Left ventricle myocardium inferior (tissue), 1 donor: ENCODE data around the gene TGFB2. TPM values are rescaled to one million over a fixed set of nuclear protein-coding genes. Genes with fewer than 3 reads are reported as not detected.

Source experiments
- DNase-seq: peaks from one replicate; pipeline ENCODE4 v3.0.0-alpha.2; 2020
- H3K27ac ChIP-seq: fragments of 200-600 bp; replicated peaks from 2 replicates; pipeline ENCODE4 v1.8.0; 2021
- H3K27me3 ChIP-seq: fragments of 200-600 bp; 2 replicates; pipeline ENCODE4 v1.8.0; 2021; ENCODE audit warnings: low read depth
- H3K36me3 ChIP-seq: fragments of 200-600 bp; 2 replicates; pipeline ENCODE4 v1.8.0; 2021
- H3K4me1 ChIP-seq: fragments of 200-600 bp; 2 replicates; pipeline ENCODE4 v1.8.0; 2021
- H3K4me3 ChIP-seq: fragments of 200-600 bp; 2 replicates; pipeline ENCODE4 v1.8.0; 2021; ENCODE audit warnings: mild to moderate bottlenecking, moderate library complexity
- H3K9me3 ChIP-seq: fragments of 200-600 bp; replicated peaks from 2 replicates; pipeline ENCODE4 v1.8.0; 2021
- CTCF ChIP-seq: fragments of 200-600 bp; IDR thresholded peaks from 2 replicates; pipeline ENCODE4 v1.8.0; 2021; ENCODE audit warnings: antibody characterized with exemption, mild to moderate bottlenecking, borderline replicate concordance
- intact Hi-C: fragments of 100-400 bp; cut with micrococcal nuclease; formaldehyde crosslinking; loops from one replicate; pipeline ENCODE4 v1.11.0; 2022
- total RNA-seq: library from RNA; stranded (reverse); fragmentation: NEBNext Ultra II Directional; extraction: Animal tissue kit (Norgen Biotek cat#: 25700); gene quantifications from one replicate; pipeline ENCODE4 v1.2.1, GENCODE V29; 2021
- donor health status: DM: no; HTN: yes; CAD: no; lungs with severe emphysema.

TGFB2 gene
- total RNA-seq, 1 donor from 2014 or later: 4.4 TPM

- Histone ChIP-seq H3K4me3 (no peak overlapping the region), H3K36me3 (no peaks in the 10 kb centered on the region), H3K4me1 (no peaks in the 10 kb centered on the region), H3K27ac (no peak overlapping the region), H3K27me3 (no peaks in the 10 kb centered on the region), H3K9me3 (no peaks in the 10 kb centered on the region)
- intact Hi-C loops: no loop called here
- no peak for TF ChIP-seq CTCF
- DNase-seq: no peak
Observed at GRCh38 chr1:218451415-218451814, 106.3 kb downstream of the TGFB2 start.

GRCh38 chr1:218454700-218455282, 109.7 kb downstream of the TGFB2 start:
- Histone ChIP-seq H3K9me3 (no peaks in the 10 kb centered on the region), H3K27me3 (no peaks in the 10 kb centered on the region), H3K27ac (no peak overlapping the region), H3K36me3 (no peaks in the 10 kb centered on the region), H3K4me3 (no peak overlapping the region), H3K4me1 (peaks cover 9% of the 10 kb centered on the region)
- no peak for DNase-seq
- intact Hi-C loops: no loop called here
- no peak for TF ChIP-seq CTCF

- Histone ChIP-seq H3K4me1 (peaks cover 23% of the 10 kb centered on the region), H3K27me3 (no peaks in the 10 kb centered on the region), H3K27ac (no peak overlapping the region), H3K36me3 (no peaks in the 10 kb centered on the region), H3K9me3 (no peaks in the 10 kb centered on the region), H3K4me3 (no peak overlapping the region)
- no peak for TF ChIP-seq CTCF
- intact Hi-C loops: no loop called here
- no peak for DNase-seq
Observed at GRCh38 chr1:218456444-218456843, 111.3 kb downstream of the TGFB2 start.

- DNase-seq: peak; percentile 27
- H3K27ac ChIP-seq: peak overlapping the region; percentile 82
- TF ChIP-seq CTCF: no peak
- peaks cover 46% of the 10 kb centered on the region for H3K4me1 ChIP-seq
- H3K4me3 ChIP-seq: peak overlapping the region; percentile 26
- H3K36me3 ChIP-seq: no peaks in the 10 kb centered on the region
- H3K27me3 ChIP-seq: no peaks in the 10 kb centered on the region
- intact Hi-C loops: no loop called here
- H3K9me3 ChIP-seq: no peaks in the 10 kb centered on the region
Observed at GRCh38 chr1:218459450-218459849, 114.3 kb downstream of the TGFB2 start.

GRCh38 chr1:218459878-218460711, 115.0 kb downstream of the TGFB2 start:
- H3K36me3 ChIP-seq: no peaks in the 10 kb centered on the region
- intact Hi-C loops: no loop called here
- no peaks in the 10 kb centered on the region for H3K27me3 ChIP-seq
- H3K27ac ChIP-seq: peak overlapping the region; percentile 82
- no peak for TF ChIP-seq CTCF
- H3K4me3 ChIP-seq: peak overlapping the region; percentile 26
- H3K9me3 ChIP-seq: no peaks in the 10 kb centered on the region
- DNase-seq: no peak
- peaks cover 46% of the 10 kb centered on the region for H3K4me1 ChIP-seq
